ENCODE data around the gene DENND1A.
"Not testable (repeated sequence)": the region's sequence is repeated elsewhere in the genome, so short reads cannot be mapped to it uniquely, and the experiment has no call there.

GRCh38 chr9:123428450-123428849 is 501.5 kb downstream of the DENND1A start:
- TF ChIP-seq HEYL (CRISPR knock-in tag; IDR thresholded peaks at IDR 0.05); CTCF (IDR thresholded peaks at IDR 0.05); POLR2AphosphoS2 (conservative IDR thresholded peaks at IDR 0.05; ENCODE audit: low read length); MAFK (IDR thresholded peaks at IDR 0.05; ENCODE audit: partially characterized antibody); RAD21 (conservative IDR thresholded peaks at IDR 0.05 in 1 of 2, IDR thresholded peaks at IDR 0.05 in 1 of 2); POLR2A (IDR thresholded peaks at IDR 0.05; ENCODE audit: low read length); ELK1 (IDR thresholded peaks at IDR 0.05; ENCODE audit: low read depth, low read length); CHD4 (IDR thresholded peaks at IDR 0.05; ENCODE audit: borderline replicate concordance); SMC3 (IDR thresholded peaks at IDR 0.05); RFX5 (IDR thresholded peaks at IDR 0.05); EP300 (IDR thresholded peaks at IDR 0.05); NR3C1 (IDR thresholded peaks at IDR 0.05); HDAC2 (IDR thresholded peaks at IDR 0.05): not testable (repeated sequence)
